HG03175 (cell line): ENCODE measurements around the gene RERE.
A peak's percentile ranks its signal among the peaks of the same experiment; 100 is the strongest.
"Not testable (repeated sequence)": the region's sequence is repeated elsewhere in the genome, so short reads cannot be mapped to it uniquely, and the experiment has no call there.

ENCODE experiments used
- ATAC-seq: cut with Tn5 transposase; IDR thresholded peaks from one replicate; pipeline ENCODE4 v1.9.1; 2021; ENCODE audit warnings: mild to moderate bottlenecking, moderate library complexity; ENCODE audit not compliant: unreplicated experiment

The RERE gene

DNA sequence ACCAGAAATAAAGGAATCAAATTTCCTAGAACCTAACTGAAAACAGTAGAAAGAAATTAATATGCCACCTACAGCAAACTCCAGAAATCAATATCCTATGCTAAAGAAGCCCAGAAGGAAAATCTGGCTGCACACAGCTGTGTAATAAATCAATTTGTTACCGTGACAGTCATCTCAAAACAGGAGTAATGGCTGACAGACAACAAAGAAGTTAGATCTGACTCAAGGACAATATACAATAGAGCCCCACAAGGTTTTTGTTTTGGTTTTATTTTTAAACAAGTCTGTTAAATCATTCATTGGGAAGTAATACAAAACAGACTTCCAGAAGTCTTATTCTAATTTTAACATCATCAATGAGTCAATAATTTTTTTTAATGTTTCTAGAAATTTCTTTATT, 168.4 kb downstream of the RERE start:
- peak; percentile 56 for ATAC-seq

DNA sequence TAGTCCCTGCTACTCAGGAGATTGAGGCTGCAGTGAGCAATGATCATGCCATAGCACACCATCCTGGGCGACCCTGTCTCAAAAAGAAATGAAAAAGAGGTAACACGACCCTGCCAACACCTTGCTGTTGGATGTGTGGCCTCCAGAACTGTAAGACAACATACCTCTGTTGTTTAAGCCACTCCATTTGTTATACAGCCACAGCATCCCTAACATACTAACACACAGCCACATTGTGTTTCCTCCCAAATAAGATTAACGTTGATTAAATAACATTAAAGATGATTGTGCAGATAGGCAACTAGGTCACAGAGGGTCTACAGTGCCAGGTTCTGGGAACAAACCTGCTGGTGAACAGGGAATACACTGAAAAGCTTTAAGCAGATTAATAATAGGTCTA, 170.4 kb downstream of the RERE start:
- no peak for ATAC-seq

DNA sequence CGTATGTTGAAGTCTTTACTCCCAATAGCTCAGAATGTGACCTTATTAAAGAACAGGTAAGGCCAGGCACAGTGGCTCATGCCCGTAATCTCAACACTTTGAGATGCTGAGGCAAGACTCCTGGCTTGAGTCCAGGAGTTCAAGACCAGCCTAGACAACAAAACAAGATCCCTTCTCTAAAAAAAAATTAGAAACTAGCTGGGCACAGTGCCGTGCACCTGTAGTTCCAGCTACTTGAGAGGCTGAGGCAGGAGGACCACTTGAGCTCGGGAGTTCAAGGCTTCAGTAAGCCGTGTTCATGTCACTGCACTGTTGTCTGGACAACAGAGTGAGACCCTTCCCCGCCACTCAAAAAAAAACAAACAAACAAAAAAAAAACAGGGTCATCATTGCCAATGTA, 171.3 kb downstream of the RERE start:
- ATAC-seq, result no peak

DNA sequence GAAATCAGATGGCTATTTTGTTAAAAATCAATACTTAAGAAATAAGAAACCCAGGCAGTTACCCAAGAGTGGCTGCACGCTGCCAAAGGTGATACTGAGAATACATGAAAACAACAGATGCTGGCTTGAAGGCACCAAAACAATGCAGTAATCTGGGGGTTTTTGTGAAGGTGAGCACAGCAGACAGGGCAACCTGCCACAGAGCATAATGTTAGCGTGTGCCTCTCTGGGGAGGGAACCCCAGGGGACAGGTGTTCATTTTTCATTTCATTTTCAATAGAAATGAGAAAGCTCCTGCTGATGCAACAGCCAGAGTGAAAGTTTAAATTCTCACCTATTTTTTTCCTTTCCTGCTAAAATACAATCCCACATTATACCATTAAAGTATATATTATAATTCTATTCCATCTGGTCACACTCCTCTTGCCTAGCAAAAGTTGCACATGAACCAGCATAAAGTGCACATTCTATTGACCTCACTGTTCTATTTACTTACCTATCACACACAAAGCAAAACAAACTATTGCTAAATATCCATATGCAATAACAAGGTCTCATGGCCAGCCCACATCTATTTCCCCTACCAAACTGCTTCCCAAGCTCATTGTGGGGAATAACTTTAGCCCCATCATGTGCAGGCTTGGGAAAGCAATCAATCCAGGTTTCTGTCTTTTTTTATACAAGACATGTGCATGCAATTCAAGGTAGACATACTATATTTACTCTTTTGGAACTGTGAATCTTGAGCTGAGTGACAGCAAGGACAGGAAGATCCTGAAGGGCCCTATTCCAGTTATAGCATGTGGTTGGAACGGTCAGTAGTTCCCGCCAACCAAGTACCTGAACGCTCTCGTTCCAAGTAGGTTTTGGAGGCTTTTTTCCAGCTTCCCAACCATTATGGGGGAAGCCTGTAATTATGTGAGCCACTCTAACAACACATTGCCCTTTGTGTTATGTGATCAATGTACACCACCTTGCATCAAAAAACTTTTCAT, 173.6 kb downstream of the RERE start:
- ATAC-seq, result peak; percentile 87

GRCh38 chr1:8642114-8642513, 175.3 kb downstream of the RERE start:
- no peak for ATAC-seq

DNA sequence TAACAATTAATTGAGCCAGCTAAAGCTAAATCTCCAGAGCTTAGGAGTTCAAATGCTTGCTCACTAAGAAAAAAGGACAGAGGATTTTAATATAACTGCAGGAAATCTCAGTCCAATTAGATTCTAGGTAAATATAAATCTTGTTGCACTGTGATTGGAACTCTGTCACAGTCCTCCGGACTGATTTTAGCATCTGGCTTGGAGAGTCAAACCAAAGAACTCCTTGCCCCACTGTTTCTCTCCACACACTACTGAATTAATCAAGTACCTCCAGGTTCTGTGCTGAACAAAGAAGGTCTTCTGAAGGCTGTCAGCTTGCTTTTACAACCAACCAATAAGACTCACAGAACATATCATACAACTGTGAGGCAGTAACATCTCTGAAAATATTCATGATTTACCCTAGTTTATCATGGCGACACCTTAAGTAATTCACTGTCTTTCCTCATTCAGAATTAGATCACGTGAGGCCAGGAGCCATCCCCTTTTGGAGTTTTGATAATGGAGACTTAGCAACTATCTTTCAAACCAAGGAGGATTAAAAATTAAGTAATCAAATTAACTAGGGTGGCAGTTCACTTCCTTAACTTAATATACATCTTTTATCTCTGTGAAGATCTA, 176.0 kb downstream of the RERE start:
- ATAC-seq, result no peak

GRCh38 chr1:8640950-8641349, 176.5 kb downstream of the RERE start:
- ATAC-seq, result no peak

DNA sequence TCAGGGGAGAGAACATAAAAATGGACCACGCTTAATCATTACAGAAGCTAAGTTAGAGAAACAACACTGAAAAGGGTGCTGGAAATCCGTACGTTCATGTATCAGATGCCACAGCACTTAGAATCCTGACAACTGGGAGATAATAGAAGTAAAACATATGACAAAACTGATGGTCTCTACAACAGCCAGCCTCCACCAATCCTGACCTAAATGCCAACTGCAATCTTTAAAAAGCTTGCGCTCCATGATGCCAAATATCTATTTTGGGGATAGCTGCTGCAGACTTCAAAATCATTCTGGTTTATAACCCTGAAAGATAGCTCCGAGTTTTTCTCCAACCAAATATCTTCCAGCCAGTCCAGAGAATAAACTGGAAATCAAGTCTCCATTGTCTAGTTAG, 178.3 kb downstream of the RERE start:
- no peak for ATAC-seq

DNA sequence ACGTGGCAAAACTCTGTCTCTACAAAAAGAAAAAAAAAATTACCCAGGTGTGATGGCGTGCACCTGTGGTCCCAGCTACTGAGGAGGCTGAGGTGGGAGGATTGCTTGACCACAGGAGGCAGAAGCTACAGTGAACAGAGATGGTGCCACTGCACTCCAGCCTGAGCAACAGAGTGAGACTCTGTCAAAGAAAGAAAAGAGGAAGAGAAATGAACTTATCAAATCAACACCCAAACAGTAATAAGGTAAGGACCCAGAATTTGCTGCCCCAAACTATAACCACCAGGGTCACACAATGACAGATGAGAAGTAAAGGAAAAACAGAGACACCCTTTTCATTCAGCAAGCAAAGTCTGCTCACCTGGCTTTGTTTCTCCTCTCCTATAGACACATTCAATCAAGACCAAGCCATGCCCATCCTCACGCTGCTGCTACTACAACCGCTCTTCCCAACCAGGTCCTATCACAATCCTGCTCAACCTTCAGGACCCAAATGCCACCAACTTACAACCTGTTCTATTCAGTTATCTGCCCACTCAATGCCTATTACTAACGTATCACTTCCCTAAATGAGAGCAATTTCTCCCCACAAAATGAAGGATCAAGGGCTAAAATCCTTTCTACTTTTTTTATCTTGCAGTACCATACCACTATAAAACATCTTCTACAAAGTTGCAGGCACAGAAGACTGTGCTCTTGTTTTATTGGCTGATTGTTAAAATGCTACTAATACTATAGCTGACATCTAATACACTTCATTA, 183.5 kb downstream of the RERE start:
- no peak for ATAC-seq

- no peak for ATAC-seq
Measured at GRCh38 chr1:8632102-8632501, 185.3 kb downstream of the RERE start.

DNA sequence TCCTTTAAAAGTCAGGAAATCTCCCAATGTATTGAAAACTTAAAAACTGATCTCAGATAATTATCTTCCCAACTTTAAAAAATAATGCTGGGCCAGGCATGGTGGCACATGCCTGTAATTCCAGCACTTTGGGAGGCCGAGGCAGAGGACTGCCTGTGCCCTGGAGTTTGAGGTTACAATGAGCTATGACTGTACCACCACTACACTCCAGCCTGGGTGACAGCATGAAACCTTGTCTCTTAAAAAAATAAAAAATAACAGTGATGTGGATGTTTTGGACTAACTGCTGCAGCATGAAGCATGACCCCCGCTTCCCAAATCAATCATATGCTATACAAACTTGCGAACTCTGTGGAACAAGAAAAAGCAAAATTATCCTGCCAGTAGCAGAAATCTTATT, 186.3 kb downstream of the RERE start:
- ATAC-seq, result no peak

DNA sequence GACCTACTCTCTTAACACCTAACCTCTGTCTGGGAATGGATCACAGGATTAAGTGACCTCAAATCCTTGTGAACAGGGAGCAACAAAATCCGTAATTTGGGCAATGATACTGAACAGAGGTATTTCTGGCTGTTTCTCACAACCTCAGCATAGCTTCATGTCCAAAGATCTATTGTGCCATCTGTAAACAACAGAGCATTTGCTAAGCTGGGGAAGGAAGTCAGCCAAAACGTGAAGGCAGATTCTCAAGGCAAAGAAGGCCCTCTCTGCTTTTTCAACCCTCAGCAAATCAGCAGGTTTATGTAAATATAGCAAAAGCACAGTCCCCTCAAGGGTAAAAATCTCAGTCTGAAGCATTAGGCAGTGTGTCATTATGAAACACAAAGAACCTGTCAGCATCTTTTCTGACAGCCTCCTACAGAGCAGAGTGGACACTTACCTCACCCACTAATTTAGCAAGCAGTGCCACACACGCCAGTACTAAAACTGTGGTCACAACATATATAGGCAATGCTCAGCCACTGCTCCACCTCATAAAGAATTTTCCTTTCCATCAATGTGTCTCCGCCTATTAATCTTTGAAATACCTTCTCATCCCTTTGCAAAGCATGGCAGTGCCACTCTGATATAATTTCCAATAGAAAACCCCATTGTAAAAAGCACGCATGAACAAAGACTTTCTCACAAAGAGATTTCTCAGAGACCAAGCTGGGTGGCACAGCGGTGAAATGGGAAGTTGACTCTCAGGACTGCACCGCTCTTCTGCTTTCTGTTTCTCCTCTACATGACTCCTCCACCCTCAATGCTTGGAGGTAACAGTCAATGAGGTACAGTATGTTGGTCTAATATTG, 188.0 kb downstream of the RERE start:
- peak; percentile 79 for ATAC-seq

- no peak for ATAC-seq
Measured at GRCh38 chr1:8628606-8629005, 188.8 kb downstream of the RERE start.

DNA sequence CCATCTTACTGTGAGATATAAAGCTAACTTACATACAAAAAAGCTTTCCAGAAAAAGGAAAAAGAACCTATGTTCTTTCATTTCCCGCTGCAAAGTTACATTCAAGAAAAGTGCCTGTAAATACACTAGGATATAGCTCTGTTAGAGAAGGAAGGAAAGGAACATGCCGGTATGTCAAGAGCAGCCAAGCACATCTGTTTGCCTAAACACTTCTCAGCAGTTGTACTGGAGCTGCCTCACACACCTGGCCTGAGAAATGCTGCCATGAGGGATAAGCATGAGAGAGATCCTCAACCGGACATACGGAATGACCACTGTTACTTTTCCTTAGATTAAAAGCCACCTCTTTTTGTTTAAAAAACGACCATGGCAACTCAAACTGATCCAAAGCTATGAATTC, 189.7 kb downstream of the RERE start:
- no peak for ATAC-seq

GRCh38 chr1:8625981-8626898, 191.2 kb downstream of the RERE start:
- no peak for ATAC-seq

DNA sequence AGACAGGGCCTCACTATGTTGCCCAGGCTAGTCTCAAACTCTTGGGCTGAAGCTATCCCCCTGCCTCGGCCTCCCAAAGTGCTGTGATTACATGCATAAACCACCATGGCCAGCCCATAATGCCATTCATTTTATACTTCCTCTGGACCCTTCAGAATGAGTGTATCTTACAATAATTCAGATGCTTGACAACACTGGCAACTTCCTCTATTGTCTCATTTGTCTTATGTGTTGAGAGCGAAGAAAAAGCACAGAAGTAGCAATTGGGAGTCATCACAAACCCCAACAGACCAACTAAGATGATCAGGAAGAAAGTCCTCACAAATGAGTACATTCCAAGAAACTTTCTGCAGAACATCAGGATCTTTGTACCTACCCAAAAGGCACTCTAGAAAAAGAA, 191.9 kb downstream of the RERE start:
- no peak for ATAC-seq

- not testable (repeated sequence) for ATAC-seq
Measured at GRCh38 chr1:8623651-8624192, 193.7 kb downstream of the RERE start.

GRCh38 chr1:8621785-8622348, 195.6 kb downstream of the RERE start:
- ATAC-seq, result not testable (repeated sequence)

DNA sequence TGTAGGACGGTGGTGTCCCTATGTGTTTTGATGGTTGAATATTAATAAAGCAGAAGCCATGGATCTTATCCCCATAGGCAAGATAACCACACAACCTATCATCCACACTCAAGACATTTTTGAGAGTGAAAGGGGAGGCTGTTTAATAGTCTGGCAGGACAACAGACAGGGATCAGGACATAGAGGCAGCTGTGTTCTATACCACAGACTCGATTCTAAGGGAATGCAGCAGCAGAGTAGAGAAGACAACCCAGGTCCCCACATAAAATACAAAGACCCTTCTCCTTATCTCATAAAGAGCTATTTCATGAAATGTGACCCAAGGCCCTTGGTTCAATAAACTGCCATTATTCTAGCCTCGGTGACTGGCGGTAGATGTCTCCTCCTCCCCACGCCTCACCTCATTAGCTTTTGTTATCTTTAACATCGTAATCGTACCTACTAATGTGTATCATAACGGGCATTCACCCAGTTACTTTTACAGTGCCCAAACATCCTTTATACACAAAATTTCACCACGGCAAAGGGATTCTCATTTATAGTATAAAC, 196.3 kb downstream of the RERE start:
- ATAC-seq, result not testable (repeated sequence)
